ENCODE measurements around the gene REXO4.
"Not testable (repeated sequence)": the region's sequence is repeated elsewhere in the genome, so short reads cannot be mapped to it uniquely, and the experiment has no call there.

- TF ChIP-seq, protein P1, sequence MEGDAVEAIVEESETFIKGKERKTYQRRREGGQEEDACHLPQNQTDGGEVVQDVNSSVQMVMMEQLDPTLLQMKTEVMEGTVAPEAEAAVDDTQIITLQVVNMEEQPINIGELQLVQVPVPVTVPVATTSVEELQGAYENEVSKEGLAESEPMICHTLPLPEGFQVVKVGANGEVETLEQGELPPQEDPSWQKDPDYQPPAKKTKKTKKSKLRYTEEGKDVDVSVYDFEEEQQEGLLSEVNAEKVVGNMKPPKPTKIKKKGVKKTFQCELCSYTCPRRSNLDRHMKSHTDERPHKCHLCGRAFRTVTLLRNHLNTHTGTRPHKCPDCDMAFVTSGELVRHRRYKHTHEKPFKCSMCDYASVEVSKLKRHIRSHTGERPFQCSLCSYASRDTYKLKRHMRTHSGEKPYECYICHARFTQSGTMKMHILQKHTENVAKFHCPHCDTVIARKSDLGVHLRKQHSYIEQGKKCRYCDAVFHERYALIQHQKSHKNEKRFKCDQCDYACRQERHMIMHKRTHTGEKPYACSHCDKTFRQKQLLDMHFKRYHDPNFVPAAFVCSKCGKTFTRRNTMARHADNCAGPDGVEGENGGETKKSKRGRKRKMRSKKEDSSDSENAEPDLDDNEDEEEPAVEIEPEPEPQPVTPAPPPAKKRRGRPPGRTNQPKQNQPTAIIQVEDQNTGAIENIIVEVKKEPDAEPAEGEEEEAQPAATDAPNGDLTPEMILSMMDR (IDR thresholded peaks at IDR 0.05) = not testable (repeated sequence)
- not testable (repeated sequence) for TF ChIP-seq POLR2A, POLR2AphosphoS5, EP300 (IDR thresholded peaks at IDR 0.05)
These were observed 26.4 kb downstream of the REXO4 start for GRCh38 chr9:133391449-133391848.

Measured in gastroesophageal sphincter (tissue), 3 donors.